GM19463 (cell line): ENCODE results near the gene ACER3.

Experiments
- ATAC-seq: cut with Tn5 transposase; IDR thresholded peaks from one replicate; pipeline ENCODE4 v1.9.1; 2021; ENCODE audit warnings: mild to moderate bottlenecking, moderate library complexity; ENCODE audit not compliant: unreplicated experiment

ACER3 gene

GRCh38 chr11:77072851-77073327 lies 212.2 kb downstream of the ACER3 start:
- ATAC-seq: no peak

GRCh38 chr11:77073328-77074001 lies 212.7 kb downstream of the ACER3 start:
- ATAC-seq: no peak

GRCh38 chr11:77074205-77074604 lies 213.5 kb downstream of the ACER3 start:
- ATAC-seq: no peak

- ATAC-seq: no peak
These were observed 214.0 kb downstream of the ACER3 start for GRCh38 chr11:77074626-77075221.

GRCh38 chr11:77075425-77075905 lies 214.7 kb downstream of the ACER3 start:
- no peak for ATAC-seq
